SK-N-SH treated with all-trans-retinoic acid at 6 μM for 48 hours (cell line): ENCODE data around the gene ARVCF.

Source experiments
- ATAC-seq: fragments of 200-7000 bp; cut with Tn5 transposase; 3 replicates; pipeline ENCODE4 v1.9.1; 2020; ENCODE audit warnings: mild to moderate bottlenecking, moderate library complexity
- BACH2 ChIP-seq: fragments of 250-450 bp; sonication (Bioruptor Pico); IDR thresholded peaks from 2 replicates; pipeline ENCODE4 v1.9.0; 2021; ENCODE audit warnings: mild to moderate bottlenecking, borderline replicate concordance
- CREB5 ChIP-seq: fragments of 250-450 bp; sonication (Bioruptor Pico); IDR thresholded peaks from 2 replicates; pipeline ENCODE4 v1.5.1; 2020; ENCODE audit warnings: low read depth, mild to moderate bottlenecking, moderate library complexity
- CSDC2 ChIP-seq: fragments of 250-450 bp; sonication (Bioruptor Pico); IDR thresholded peaks from 2 replicates; pipeline ENCODE4 v1.5.0; 2020; ENCODE audit warnings: mild to moderate bottlenecking, moderate library complexity
- CSRNP3 ChIP-seq: fragments of 250-450 bp; sonication (Bioruptor Pico); IDR thresholded peaks from 2 replicates; pipeline ENCODE4 v1.5.1; 2021; ENCODE audit warnings: mild to moderate bottlenecking, moderate library complexity
- ESRRG ChIP-seq: fragments of 250-450 bp; sonication (Bioruptor Pico); IDR thresholded peaks from 2 replicates; pipeline ENCODE4 v1.6.1; 2021; ENCODE audit warnings: mild to moderate bottlenecking
- ISL1 ChIP-seq: fragments of 250-450 bp; sonication (Bioruptor Pico); IDR thresholded peaks from 2 replicates; pipeline ENCODE4 v2.1.2; 2022; ENCODE audit warnings: mild to moderate bottlenecking, moderate library complexity
- OSR1 ChIP-seq: fragments of 250-450 bp; sonication (Bioruptor Pico); IDR thresholded peaks from 2 replicates; pipeline ENCODE4 v1.8.0; 2022; ENCODE audit warnings: moderate library complexity, mild to moderate bottlenecking, inconsistent platforms
- PATZ1 ChIP-seq: fragments of 250-450 bp; sonication (Bioruptor Pico); IDR thresholded peaks from 2 replicates; pipeline ENCODE4 v1.8.0; 2020; ENCODE audit warnings: mild to moderate bottlenecking, moderate library complexity, borderline replicate concordance
- POU6F1 ChIP-seq: fragments of 250-450 bp; sonication (Bioruptor Pico); IDR thresholded peaks from 2 replicates; pipeline ENCODE4 v1.8.0; 2021; ENCODE audit warnings: low read depth, mild to moderate bottlenecking, moderate library complexity, borderline replicate concordance
- PPARA ChIP-seq: fragments of 250-450 bp; sonication (Bioruptor Pico); IDR thresholded peaks from 2 replicates; pipeline ENCODE4 v1.5.0; 2020; ENCODE audit warnings: mild to moderate bottlenecking, borderline replicate concordance
- RARB ChIP-seq: fragments of 250-450 bp; sonication (Bioruptor Pico); IDR thresholded peaks from 2 replicates; pipeline ENCODE4 v1.8.0; 2021; ENCODE audit warnings: mild to moderate bottlenecking, moderate library complexity
- SNAI2 ChIP-seq: fragments of 250-450 bp; sonication (Bioruptor Pico); IDR thresholded peaks from 2 replicates; pipeline ENCODE4 v1.5.0; 2020; ENCODE audit warnings: mild to moderate bottlenecking, moderate library complexity
- TCF4 ChIP-seq: fragments of 250-450 bp; sonication (Bioruptor Pico); IDR thresholded peaks from 2 replicates; pipeline ENCODE4 v1.8.0; 2021; ENCODE audit warnings: mild to moderate bottlenecking, moderate library complexity, borderline replicate concordance
- TOX ChIP-seq: fragments of 250-450 bp; sonication (Bioruptor Pico); IDR thresholded peaks from 2 replicates; pipeline ENCODE4 v1.8.0; 2021; ENCODE audit warnings: mild to moderate bottlenecking, moderate library complexity, borderline replicate concordance
- TSHZ2 ChIP-seq: fragments of 250-450 bp; sonication (Bioruptor Pico); IDR thresholded peaks from 2 replicates; pipeline ENCODE4 v1.5.0; 2020; ENCODE audit warnings: mild to moderate bottlenecking, moderate library complexity
- ZC3H10 ChIP-seq: fragments of 250-450 bp; sonication (Bioruptor Pico); IDR thresholded peaks from 2 replicates; pipeline ENCODE4 v1.5.1; 2021; ENCODE audit warnings: mild to moderate bottlenecking, moderate library complexity
- ZFP3 ChIP-seq: fragments of 250-450 bp; sonication (Bioruptor Pico); IDR thresholded peaks from 2 replicates; pipeline ENCODE4 v1.5.0; 2020; ENCODE audit warnings: mild to moderate bottlenecking, moderate library complexity
- ZFP30 ChIP-seq: fragments of 450-650 bp; formaldehyde crosslinking; IDR thresholded peaks from 2 replicates; pipeline ENCODE4 v1.5.0; 2022; ENCODE audit warnings: mild to moderate bottlenecking, moderate library complexity
- ZNF565 ChIP-seq: fragments of 450-650 bp; formaldehyde crosslinking; conservative IDR thresholded peaks from 2 replicates; pipeline ENCODE4 v1.5.0; 2020; ENCODE audit warnings: low read depth, mild to moderate bottlenecking, moderate library complexity
- ZNF70 ChIP-seq: fragments of 450-650 bp; formaldehyde crosslinking; IDR thresholded peaks from 2 replicates; pipeline ENCODE4 v1.5.0; 2020; ENCODE audit warnings: mild to moderate bottlenecking, moderate library complexity
- ZNF8 ChIP-seq: fragments of 450-650 bp; formaldehyde crosslinking; IDR thresholded peaks from 2 replicates; pipeline ENCODE4 v1.5.0; 2020; ENCODE audit warnings: mild to moderate bottlenecking, moderate library complexity

The ARVCF gene

GRCh38 chr22:20055144-20055543 lies 38.5 kb upstream of the ARVCF start:
- no peak for TF ChIP-seq OSR1 (CRISPR knock-in tag)
- no peak for TF ChIP-seq BACH2 (CRISPR knock-in tag)
- no peak for TF ChIP-seq PPARA (CRISPR knock-in tag)
- TF ChIP-seq RARB: no peak
- no peak for TF ChIP-seq TSHZ2 (CRISPR knock-in tag)
- no peak for TF ChIP-seq POU6F1 (CRISPR knock-in tag)
- TF ChIP-seq ZNF70: no peak
- TF ChIP-seq SNAI2 (CRISPR knock-in tag): no peak
- TF ChIP-seq CREB5 (CRISPR knock-in tag): no peak
- TF ChIP-seq TOX: no peak
- TF ChIP-seq ZFP3 (CRISPR knock-in tag): no peak
- TF ChIP-seq TCF4 (CRISPR knock-in tag): no peak
- TF ChIP-seq CSRNP3: no peak
- TF ChIP-seq ZNF8 (CRISPR knock-in tag): no peak

GRCh38 chr22:20054485-20054884 lies 37.9 kb upstream of the ARVCF start:
- ATAC-seq: no peak

More at GRCh38 chr22:20055144-20055543, 38.5 kb upstream of the ARVCF start:
- ATAC-seq: no peak

GRCh38 chr22:20054034-20054427 lies 37.4 kb upstream of the ARVCF start:
- no peak for ATAC-seq
- TF ChIP-seq SNAI2 (CRISPR knock-in tag) (no peak), CSRNP3 (no peak), OSR1 (CRISPR knock-in tag) (no peak), BACH2 (CRISPR knock-in tag) (no peak), RARB (no peak), ISL1 (no peak), TSHZ2 (CRISPR knock-in tag) (no peak), POU6F1 (CRISPR knock-in tag) (no peak), ZNF565 (CRISPR knock-in tag) (no peak), CSDC2 (CRISPR knock-in tag) (no peak), ZNF70 (no peak), PATZ1 (CRISPR knock-in tag) (no peak), ESRRG (CRISPR knock-in tag) (no peak), TOX (no peak), ZC3H10 (CRISPR knock-in tag) (no peak), TCF4 (CRISPR knock-in tag) (no peak)

More at GRCh38 chr22:20054485-20054884, 37.9 kb upstream of the ARVCF start:
- no peak for TF ChIP-seq ZNF8 (CRISPR knock-in tag)
- no peak for TF ChIP-seq SNAI2 (CRISPR knock-in tag)
- TF ChIP-seq RARB: no peak
- no peak for TF ChIP-seq ZFP30 (CRISPR knock-in tag)
